Body of pancreas (tissue), 4 donors: Measurements from ENCODE around the gene SORCS2. TPM values are rescaled to one million over a fixed set of nuclear protein-coding genes. Genes with fewer than 3 reads are reported as not detected.

Source experiments
- ATAC-seq: fragments of 150-250 bp; one replicate; pipeline ENCODE4 v1.9.1; 2016
- DNase-seq, 4 donors: peaks; one replicate each; pipeline ENCODE4 v3.0.0-alpha.2; 2019
- H3K27ac ChIP-seq, 4 donors: fragments of 200-600 bp; sonication (generic); 1 replicate in 3 of 4; 2 replicates in 1 of 4; pipeline versions ENCODE4 v1.5.1 to v1.6.1; 2016 to 2019; ENCODE audit warnings: mild to moderate bottlenecking in 1 of 4, mixed read lengths in 1 of 4, moderate library complexity in 1 of 4
- H3K27me3 ChIP-seq, 2 donors: fragments of 200-600 bp; sonication (generic); one replicate each; pipeline ENCODE4 v1.6.0; 2016; ENCODE audit warnings: mild to moderate bottlenecking in 1 of 2
- H3K36me3 ChIP-seq, 2 donors: fragments of 200-600 bp; sonication (generic); replicated peaks in 1 of 2; 2 replicates each; pipeline ENCODE4 v1.5.1; 2016; ENCODE audit warnings: low read depth in 2 of 2; ENCODE audit not compliant: insufficient read depth in 1 of 2
- H3K4me1 ChIP-seq: fragments of 200-600 bp; sonication (generic); one replicate; pipeline ENCODE4 v1.6.0; 2016
- H3K4me3 ChIP-seq, 2 donors: fragments of 200-600 bp; sonication (generic); 1 replicate in 1 of 2; 2 replicates in 1 of 2; pipeline ENCODE4 v1.5.1; 2016 to 2019
- H3K9me3 ChIP-seq, 3 donors: fragments of 200-600 bp; sonication (generic); 1 replicate in 2 of 3; 2 replicates in 1 of 3; pipeline ENCODE4 v1.5.1; 2016
- POLR2A ChIP-seq, 3 donors: fragments of 450-650 bp; IDR thresholded peaks; one replicate each; pipeline ENCODE4 v1.6.1; 2016; ENCODE audit warnings: antibody characterized with exemption in 3 of 3, mild to moderate bottlenecking in 2 of 3
- WGBS, 2 donors: methylation state at CpG; one replicate each; pipeline ENCODE4 v1.1.5; 2017; 5-methylcytosine and 5-hydroxymethylcytosine counted together
- intact Hi-C: fragments of 100-400 bp; cut with DNase I; formaldehyde crosslinking; loops from one replicate; pipeline ENCODE4 v1.15.1; 2023
- total RNA-seq, 2 donors: library from RNA; depleted of rRNA; stranded (reverse); fragments of >200 nt; gene quantifications; one replicate each; pipeline ENCODE4 v1.1.0, GENCODE V29; 2016
- TF ChIP-seq, protein P1 (sequence below), 7 experiments: fragments of 450-650 bp in 4 of 7; fragments of 200-600 bp in 3 of 7; sonication (generic) in 3 of 7; IDR thresholded peaks; one replicate each; pipeline ENCODE4 v1.5.1; 2016 to 2019; ENCODE audit warnings: antibody characterized with exemption in 7 of 7

Gene SORCS2
- total RNA-seq, 2 donors from 2014 or later, result 0.26 to 0.33 TPM

DNA sequence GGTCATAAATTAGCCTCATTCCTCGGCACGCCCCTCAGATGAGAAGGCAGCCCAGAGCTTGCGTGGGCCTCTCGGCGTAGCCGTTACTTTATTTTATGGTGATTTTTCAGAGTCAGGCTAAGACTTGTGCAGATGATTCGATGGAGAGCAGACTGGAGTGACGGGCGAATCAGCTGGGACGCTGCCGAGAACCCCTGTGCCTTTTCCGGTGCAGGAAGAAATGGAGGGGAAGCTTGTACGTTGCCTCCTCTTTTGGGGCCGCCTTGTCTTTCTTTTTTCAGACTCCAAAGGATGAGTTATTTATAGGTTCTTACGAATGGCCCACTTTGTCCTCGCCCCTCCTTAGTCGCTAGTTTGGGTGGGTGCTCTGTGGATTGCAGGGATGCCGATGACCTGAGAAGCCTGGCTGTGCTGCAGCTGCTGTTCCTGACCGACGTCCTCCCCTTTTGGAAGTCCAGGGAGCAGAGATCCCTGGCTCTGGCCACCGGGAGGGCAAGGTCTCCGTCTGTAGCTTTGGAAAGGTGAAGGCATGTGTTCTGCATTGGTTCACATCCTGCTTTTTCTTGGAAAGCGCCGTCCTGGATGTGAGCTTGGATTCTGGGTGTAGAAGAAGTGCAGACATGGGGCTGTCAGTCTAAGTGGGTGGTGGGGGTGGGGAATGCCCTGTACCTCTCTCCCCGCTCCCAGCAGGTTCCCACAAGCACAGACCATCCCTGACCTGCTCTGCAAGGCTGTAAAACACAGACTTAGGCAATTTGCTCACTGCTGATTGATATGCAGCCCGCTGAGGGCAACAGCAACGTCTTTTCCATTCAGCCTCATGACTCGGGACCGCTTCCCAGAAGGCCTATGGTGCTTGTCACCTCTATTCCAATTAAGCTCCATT is 9.3 kb downstream of the SORCS2 start:
- TF ChIP-seq, protein P1, sequence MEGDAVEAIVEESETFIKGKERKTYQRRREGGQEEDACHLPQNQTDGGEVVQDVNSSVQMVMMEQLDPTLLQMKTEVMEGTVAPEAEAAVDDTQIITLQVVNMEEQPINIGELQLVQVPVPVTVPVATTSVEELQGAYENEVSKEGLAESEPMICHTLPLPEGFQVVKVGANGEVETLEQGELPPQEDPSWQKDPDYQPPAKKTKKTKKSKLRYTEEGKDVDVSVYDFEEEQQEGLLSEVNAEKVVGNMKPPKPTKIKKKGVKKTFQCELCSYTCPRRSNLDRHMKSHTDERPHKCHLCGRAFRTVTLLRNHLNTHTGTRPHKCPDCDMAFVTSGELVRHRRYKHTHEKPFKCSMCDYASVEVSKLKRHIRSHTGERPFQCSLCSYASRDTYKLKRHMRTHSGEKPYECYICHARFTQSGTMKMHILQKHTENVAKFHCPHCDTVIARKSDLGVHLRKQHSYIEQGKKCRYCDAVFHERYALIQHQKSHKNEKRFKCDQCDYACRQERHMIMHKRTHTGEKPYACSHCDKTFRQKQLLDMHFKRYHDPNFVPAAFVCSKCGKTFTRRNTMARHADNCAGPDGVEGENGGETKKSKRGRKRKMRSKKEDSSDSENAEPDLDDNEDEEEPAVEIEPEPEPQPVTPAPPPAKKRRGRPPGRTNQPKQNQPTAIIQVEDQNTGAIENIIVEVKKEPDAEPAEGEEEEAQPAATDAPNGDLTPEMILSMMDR (IDR thresholded peaks at IDR 0.05), result no peak
- TF ChIP-seq POLR2A (IDR thresholded peaks at IDR 0.05), result no peak
- Histone ChIP-seq H3K9me3 (no peaks in the 10 kb centered on the region), H3K36me3 (no peaks in the 10 kb centered on the region), H3K27me3 (no peaks in the 10 kb centered on the region), H3K4me3 (no peak overlapping the region), H3K27ac (no peak overlapping the region), H3K4me1 (no peaks in the 10 kb centered on the region)
- DNase-seq, result no peak
- ATAC-seq, result no peak
- WGBS, 2 donors, result 61 to 74% methylated on average over 25 to 29 of the region's 29 CpGs
- intact Hi-C loops, result no loop called here

DNA sequence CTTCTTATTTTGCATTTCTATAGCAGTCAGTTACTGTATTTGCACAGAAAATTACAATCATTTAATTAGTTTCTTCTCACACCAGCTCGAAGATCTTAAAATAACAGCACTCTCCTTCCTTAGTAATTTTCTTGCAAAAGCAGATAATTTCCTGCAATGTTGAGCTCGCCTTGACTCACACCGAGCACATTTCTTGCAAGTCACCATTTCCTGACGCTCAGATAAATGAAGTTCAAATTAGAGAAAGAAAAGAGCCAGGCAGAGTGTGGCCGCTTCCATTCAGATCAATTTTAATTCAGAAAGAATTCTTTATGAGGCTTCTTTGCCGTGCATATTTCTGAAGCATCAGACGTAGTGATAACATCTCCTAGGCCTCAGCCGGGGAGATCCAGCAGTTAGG is 10.1 kb downstream of the SORCS2 start:
- no peaks in the 10 kb centered on the region for H3K9me3 ChIP-seq
- H3K4me3 ChIP-seq, result no peak overlapping the region
- H3K4me1 ChIP-seq, result no peaks in the 10 kb centered on the region
- no peak overlapping the region for H3K27ac ChIP-seq
- no peaks in the 10 kb centered on the region for H3K36me3 ChIP-seq
- TF ChIP-seq, protein P1 (IDR thresholded peaks at IDR 0.05), result no peak
- intact Hi-C loops, result no loop called here
- H3K27me3 ChIP-seq, result no peaks in the 10 kb centered on the region
- ATAC-seq (no peak), DNase-seq (no peak)
- 63 to 69% methylated on average over 8 of the region's 8 CpGs for WGBS, 2 donors

DNA sequence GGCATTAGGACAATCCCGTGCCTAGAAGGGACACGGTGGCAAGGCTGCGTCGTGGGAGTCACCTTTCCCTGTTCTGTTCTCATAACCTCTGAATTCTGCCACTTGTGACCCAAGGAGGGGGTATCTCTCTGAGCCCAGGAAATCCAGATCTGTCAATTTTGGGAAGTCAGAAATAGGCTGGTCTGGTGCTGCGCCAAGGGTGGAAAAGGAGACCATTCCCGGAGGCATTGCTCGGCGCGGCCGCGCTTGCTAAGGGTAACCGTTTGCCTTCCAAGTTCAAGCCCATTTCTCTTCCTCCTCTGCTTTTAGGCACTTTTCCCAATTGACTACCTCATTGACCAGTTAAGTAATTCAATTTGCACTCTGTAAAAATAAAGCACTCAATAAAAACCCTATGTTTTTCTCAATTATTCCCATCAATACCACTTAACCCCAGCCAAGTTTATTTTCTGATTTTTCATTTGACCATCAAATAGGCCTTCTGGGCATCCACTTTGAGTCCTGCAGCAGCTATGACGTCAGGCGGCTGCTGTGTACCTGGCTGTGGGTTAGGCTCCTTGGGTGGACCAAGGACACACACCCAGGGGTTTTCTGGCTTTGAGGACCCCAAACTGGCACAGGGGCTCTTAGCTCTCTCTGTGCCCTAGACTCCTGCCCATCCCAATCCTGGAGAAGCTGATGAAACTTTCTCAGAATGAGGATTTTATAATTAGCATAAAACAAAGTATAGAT is 12.5 kb downstream of the SORCS2 start:
- DNase-seq, result no peak
- intact Hi-C loops, result no loop called here

DNA sequence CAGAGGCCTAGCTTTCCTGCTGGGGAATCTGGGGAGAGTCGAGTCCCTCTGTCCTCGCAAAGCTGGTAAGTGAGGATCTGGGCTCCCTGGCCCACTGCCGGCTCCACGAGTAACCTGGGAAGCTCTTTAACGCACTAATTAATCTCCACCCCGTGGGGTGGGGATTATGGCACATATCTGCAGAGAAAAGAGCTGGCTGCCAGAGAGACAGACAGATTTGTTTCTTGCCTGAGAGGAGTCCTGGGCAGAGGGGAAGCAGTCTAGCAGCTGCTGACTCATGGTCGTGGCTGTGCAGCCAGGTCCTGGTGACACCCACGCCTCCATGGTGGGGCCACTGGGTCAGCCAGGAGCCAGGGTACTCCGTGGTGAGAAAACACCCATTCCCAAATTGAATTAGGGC is 14.0 kb downstream of the SORCS2 start:
- intact Hi-C loops, result no loop called here
- H3K27ac ChIP-seq, result no peak overlapping the region
- DNase-seq, result peak in 1 of 4 donors; percentile 17
- ATAC-seq, result peak; percentile 22
- H3K9me3 ChIP-seq, result no peaks in the 10 kb centered on the region
- H3K4me1 ChIP-seq, result no peaks in the 10 kb centered on the region
- WGBS, 2 donors, result 51 to 52% methylated on average over 9 of the region's 9 CpGs
- H3K27me3 ChIP-seq, result no peaks in the 10 kb centered on the region
- no peak overlapping the region for H3K4me3 ChIP-seq
- H3K36me3 ChIP-seq, result no peaks in the 10 kb centered on the region
- TF ChIP-seq, protein P1 (IDR thresholded peaks at IDR 0.05), result no peak
- TF ChIP-seq POLR2A (IDR thresholded peaks at IDR 0.05), result no peak

More for the DNA sequence above, 12.5 kb downstream of the SORCS2 start:
- WGBS, 2 donors, result 84% methylated on average over 14 of the region's 14 CpGs
- no peaks in the 10 kb centered on the region for H3K36me3 ChIP-seq
- H3K4me3 ChIP-seq, result no peak overlapping the region
- no peak for TF ChIP-seq POLR2A (IDR thresholded peaks at IDR 0.05)
- TF ChIP-seq, protein P1 (IDR thresholded peaks at IDR 0.05), result no peak
- no peaks in the 10 kb centered on the region for H3K27me3 ChIP-seq
- no peak for ATAC-seq
- H3K9me3 ChIP-seq, result no peaks in the 10 kb centered on the region
- no peak overlapping the region for H3K27ac ChIP-seq
- H3K4me1 ChIP-seq, result no peaks in the 10 kb centered on the region
